SK-N-SH treated with all-trans-retinoic acid at 6 μM for 48 hours (cell line): Measurements from ENCODE around the gene ADRA2B.

ENCODE experiments used
- ATAC-seq: fragments of 200-7000 bp; cut with Tn5 transposase; 3 replicates; pipeline ENCODE4 v1.9.1; 2020; ENCODE audit warnings: mild to moderate bottlenecking, moderate library complexity
- ARNTL ChIP-seq: fragments of 450-650 bp; formaldehyde crosslinking; IDR thresholded peaks from 2 replicates; pipeline ENCODE4 v1.5.0; 2020; ENCODE audit warnings: low read depth, mild to moderate bottlenecking, moderate library complexity, borderline replicate concordance
- BACH2 ChIP-seq: fragments of 250-450 bp; sonication (Bioruptor Pico); IDR thresholded peaks from 2 replicates; pipeline ENCODE4 v1.9.0; 2021; ENCODE audit warnings: mild to moderate bottlenecking, borderline replicate concordance
- CREB5 ChIP-seq: fragments of 250-450 bp; sonication (Bioruptor Pico); IDR thresholded peaks from 2 replicates; pipeline ENCODE4 v1.5.1; 2020; ENCODE audit warnings: low read depth, mild to moderate bottlenecking, moderate library complexity
- CSRNP3 ChIP-seq: fragments of 250-450 bp; sonication (Bioruptor Pico); IDR thresholded peaks from 2 replicates; pipeline ENCODE4 v1.5.1; 2021; ENCODE audit warnings: mild to moderate bottlenecking, moderate library complexity
- OSR1 ChIP-seq: fragments of 250-450 bp; sonication (Bioruptor Pico); IDR thresholded peaks from 2 replicates; pipeline ENCODE4 v1.8.0; 2022; ENCODE audit warnings: moderate library complexity, mild to moderate bottlenecking, inconsistent platforms
- PATZ1 ChIP-seq: fragments of 250-450 bp; sonication (Bioruptor Pico); IDR thresholded peaks from 2 replicates; pipeline ENCODE4 v1.8.0; 2020; ENCODE audit warnings: mild to moderate bottlenecking, moderate library complexity, borderline replicate concordance
- POU6F1 ChIP-seq: fragments of 250-450 bp; sonication (Bioruptor Pico); IDR thresholded peaks from 2 replicates; pipeline ENCODE4 v1.8.0; 2021; ENCODE audit warnings: low read depth, mild to moderate bottlenecking, moderate library complexity, borderline replicate concordance
- SNAI2 ChIP-seq: fragments of 250-450 bp; sonication (Bioruptor Pico); IDR thresholded peaks from 2 replicates; pipeline ENCODE4 v1.5.0; 2020; ENCODE audit warnings: mild to moderate bottlenecking, moderate library complexity
- TCF4 ChIP-seq: fragments of 250-450 bp; sonication (Bioruptor Pico); IDR thresholded peaks from 2 replicates; pipeline ENCODE4 v1.8.0; 2021; ENCODE audit warnings: mild to moderate bottlenecking, moderate library complexity, borderline replicate concordance
- TOX ChIP-seq: fragments of 250-450 bp; sonication (Bioruptor Pico); IDR thresholded peaks from 2 replicates; pipeline ENCODE4 v1.8.0; 2021; ENCODE audit warnings: mild to moderate bottlenecking, moderate library complexity, borderline replicate concordance
- TSHZ2 ChIP-seq: fragments of 250-450 bp; sonication (Bioruptor Pico); IDR thresholded peaks from 2 replicates; pipeline ENCODE4 v1.5.0; 2020; ENCODE audit warnings: mild to moderate bottlenecking, moderate library complexity
- ZFP3 ChIP-seq: fragments of 250-450 bp; sonication (Bioruptor Pico); IDR thresholded peaks from 2 replicates; pipeline ENCODE4 v1.5.0; 2020; ENCODE audit warnings: mild to moderate bottlenecking, moderate library complexity
- ZFP30 ChIP-seq: fragments of 450-650 bp; formaldehyde crosslinking; IDR thresholded peaks from 2 replicates; pipeline ENCODE4 v1.5.0; 2022; ENCODE audit warnings: mild to moderate bottlenecking, moderate library complexity
- ZNF565 ChIP-seq: fragments of 450-650 bp; formaldehyde crosslinking; conservative IDR thresholded peaks from 2 replicates; pipeline ENCODE4 v1.5.0; 2020; ENCODE audit warnings: low read depth, mild to moderate bottlenecking, moderate library complexity
- ZNF70 ChIP-seq: fragments of 450-650 bp; formaldehyde crosslinking; IDR thresholded peaks from 2 replicates; pipeline ENCODE4 v1.5.0; 2020; ENCODE audit warnings: mild to moderate bottlenecking, moderate library complexity
- ZNF8 ChIP-seq: fragments of 450-650 bp; formaldehyde crosslinking; IDR thresholded peaks from 2 replicates; pipeline ENCODE4 v1.5.0; 2020; ENCODE audit warnings: mild to moderate bottlenecking, moderate library complexity

The ADRA2B gene

GRCh38 chr2:96153291-96153713, 36.9 kb upstream of the ADRA2B start:
- no peak for TF ChIP-seq ZFP30
- no peak for TF ChIP-seq ARNTL (CRISPR knock-in tag)
- no peak for TF ChIP-seq OSR1
- TF ChIP-seq ZNF8 (CRISPR knock-in tag): no peak
- no peak for TF ChIP-seq PATZ1
- no peak for TF ChIP-seq ZFP3 (CRISPR knock-in tag)
- TF ChIP-seq ZNF70 (CRISPR knock-in tag): no peak
- no peak for TF ChIP-seq POU6F1 (CRISPR knock-in tag)
- TF ChIP-seq TSHZ2 (CRISPR knock-in tag): no peak
- no peak for TF ChIP-seq ZNF565 (CRISPR knock-in tag)
- TF ChIP-seq SNAI2 (CRISPR knock-in tag): no peak
- TF ChIP-seq TOX (CRISPR knock-in tag): no peak
- no peak for TF ChIP-seq TCF4 (CRISPR knock-in tag)
- no peak for TF ChIP-seq BACH2 (CRISPR knock-in tag)
- no peak for TF ChIP-seq CREB5 (CRISPR knock-in tag)

GRCh38 chr2:96152304-96153161, 36.2 kb upstream of the ADRA2B start:
- no peak for ATAC-seq

More at GRCh38 chr2:96153291-96153713, 36.9 kb upstream of the ADRA2B start:
- ATAC-seq: no peak

More at GRCh38 chr2:96152304-96153161, 36.2 kb upstream of the ADRA2B start:
- TF ChIP-seq ZFP3 (CRISPR knock-in tag) (no peak), ZFP30 (no peak), TSHZ2 (CRISPR knock-in tag) (no peak), CREB5 (CRISPR knock-in tag) (no peak), POU6F1 (CRISPR knock-in tag) (no peak), CSRNP3 (no peak)
